Mammary epithelial cell (primary cell): ENCODE data around the gene MED14.
"Not testable (repeated sequence)": the region's sequence is repeated elsewhere in the genome, so short reads cannot be mapped to it uniquely, and the experiment has no call there.

Experiments used
- EZH2 ChIP-seq: IDR thresholded peaks from 2 replicates; pipeline ENCODE4 v1.6.1; 2012; ENCODE audit warnings: low read length, inconsistent platforms, borderline replicate concordance
- TF ChIP-seq, protein P1 (sequence below), 2 donors: IDR thresholded peaks in 1 of 2; conservative IDR thresholded peaks in 1 of 2; 2 replicates each; pipeline ENCODE4 v1.5.1; 2011 to 2012; ENCODE audit warnings: inconsistent platforms in 2 of 2, low read length in 2 of 2, mild to moderate bottlenecking in 2 of 2, control low read depth in 1 of 2, low read depth in 1 of 2; ENCODE audit not compliant: insufficient read depth in 1 of 2; ENCODE audit errors: extremely low read depth in 1 of 2

DNA sequence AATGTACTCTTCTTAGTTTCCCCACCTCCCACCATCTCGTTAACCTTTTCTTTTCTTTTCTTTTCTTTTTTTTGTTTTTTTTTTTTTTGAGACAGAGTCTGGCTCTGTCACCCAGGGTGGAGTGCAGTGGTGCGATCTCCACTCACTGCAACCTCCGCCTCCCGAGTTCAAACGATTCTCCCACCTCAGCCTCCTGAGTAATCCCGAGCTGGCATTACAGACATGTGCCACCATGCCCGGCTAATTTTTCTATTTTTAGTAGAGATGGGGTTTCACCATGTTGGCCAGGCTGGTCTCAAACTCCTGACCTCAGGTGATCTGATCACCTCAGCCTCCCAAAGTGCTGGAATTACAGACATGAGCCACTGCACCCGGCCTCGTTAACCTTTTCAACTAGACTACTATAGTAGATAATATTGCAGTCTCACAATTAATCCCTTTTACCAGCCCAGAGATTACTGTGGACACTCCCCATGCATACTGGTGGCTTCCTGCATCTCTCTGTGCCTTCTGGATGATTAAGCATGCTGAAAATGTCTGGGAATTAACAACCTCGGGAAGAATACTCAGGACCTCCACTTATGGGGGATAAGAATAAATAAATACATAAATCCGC lies 47.4 kb upstream of the MED14 start:
- TF ChIP-seq, protein P1, sequence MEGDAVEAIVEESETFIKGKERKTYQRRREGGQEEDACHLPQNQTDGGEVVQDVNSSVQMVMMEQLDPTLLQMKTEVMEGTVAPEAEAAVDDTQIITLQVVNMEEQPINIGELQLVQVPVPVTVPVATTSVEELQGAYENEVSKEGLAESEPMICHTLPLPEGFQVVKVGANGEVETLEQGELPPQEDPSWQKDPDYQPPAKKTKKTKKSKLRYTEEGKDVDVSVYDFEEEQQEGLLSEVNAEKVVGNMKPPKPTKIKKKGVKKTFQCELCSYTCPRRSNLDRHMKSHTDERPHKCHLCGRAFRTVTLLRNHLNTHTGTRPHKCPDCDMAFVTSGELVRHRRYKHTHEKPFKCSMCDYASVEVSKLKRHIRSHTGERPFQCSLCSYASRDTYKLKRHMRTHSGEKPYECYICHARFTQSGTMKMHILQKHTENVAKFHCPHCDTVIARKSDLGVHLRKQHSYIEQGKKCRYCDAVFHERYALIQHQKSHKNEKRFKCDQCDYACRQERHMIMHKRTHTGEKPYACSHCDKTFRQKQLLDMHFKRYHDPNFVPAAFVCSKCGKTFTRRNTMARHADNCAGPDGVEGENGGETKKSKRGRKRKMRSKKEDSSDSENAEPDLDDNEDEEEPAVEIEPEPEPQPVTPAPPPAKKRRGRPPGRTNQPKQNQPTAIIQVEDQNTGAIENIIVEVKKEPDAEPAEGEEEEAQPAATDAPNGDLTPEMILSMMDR (conservative IDR thresholded peaks at IDR 0.05 in 1 of 2, IDR thresholded peaks at IDR 0.05 in 1 of 2; ENCODE audit: extremely low read depth in 1 of 2, insufficient read depth in 1 of 2, low read depth in 1 of 2, low read length in 2 of 2): not testable (repeated sequence)
- not testable (repeated sequence) for TF ChIP-seq EZH2
